Loucy (cell line): ENCODE results near the gene INPP5J.

Source experiments
- H2AFZ ChIP-seq: fragments of 200-600 bp; sonication (generic); 2 replicates; pipeline ENCODE4 v1.6.0; 2016; ENCODE audit warnings: antibody characterized with exemption, mild to moderate bottlenecking, low read length, moderate library complexity
- H3F3A ChIP-seq: fragments of 200-600 bp; 2 replicates; pipeline ENCODE4 v1.6.0; 2016; ENCODE audit warnings: antibody characterized with exemption, low read depth, mild to moderate bottlenecking
- H3K27me3 ChIP-seq: fragments of 200-600 bp; sonication (generic); 2 replicates; pipeline ENCODE4 v1.6.1; 2014; ENCODE audit warnings: low read length, mild to moderate bottlenecking; ENCODE audit not compliant: insufficient read depth, poor library complexity, severe bottlenecking
- H3K36me3 ChIP-seq: fragments of 200-600 bp; sonication (generic); 2 replicates; pipeline ENCODE4 v1.6.1; 2016; ENCODE audit warnings: low read length; ENCODE audit not compliant: insufficient read depth
- H3K4me1 ChIP-seq: fragments of 200-600 bp; sonication (generic); 2 replicates; pipeline ENCODE4 v1.5.1; 2014; ENCODE audit warnings: low read length, mild to moderate bottlenecking; ENCODE audit not compliant: insufficient read depth, poor library complexity, severe bottlenecking
- H3K4me2 ChIP-seq: fragments of 200-600 bp; sonication (generic); 2 replicates; pipeline ENCODE4 v1.6.0; 2014; ENCODE audit warnings: antibody characterized with exemption, low read length, low read depth, mild to moderate bottlenecking; ENCODE audit not compliant: poor library complexity, severe bottlenecking
- H3K4me3 ChIP-seq: fragments of 200-600 bp; sonication (generic); 2 replicates; pipeline ENCODE4 v1.5.1; 2014; ENCODE audit warnings: low read length, mild to moderate bottlenecking, mixed read lengths; ENCODE audit not compliant: poor library complexity, severe bottlenecking
- H3K79me2 ChIP-seq: fragments of 200-600 bp; sonication (generic); 2 replicates; pipeline ENCODE4 v1.6.1; 2014; ENCODE audit warnings: low read length; ENCODE audit not compliant: insufficient read depth
- H3K9ac ChIP-seq: fragments of 200-600 bp; sonication (generic); 2 replicates; pipeline ENCODE4 v1.6.0; 2014; ENCODE audit warnings: mild to moderate bottlenecking, low read depth, low read length, moderate library complexity; ENCODE audit not compliant: poor library complexity, severe bottlenecking
- H3K9me2 ChIP-seq: fragments of 200-600 bp; sonication (generic); replicated peaks from 2 replicates; pipeline ENCODE4 v1.6.1; 2016; ENCODE audit warnings: low read depth, low read length, mixed read lengths
- H3K9me3 ChIP-seq: fragments of 200-600 bp; sonication (generic); 2 replicates; pipeline ENCODE4 v1.6.1; 2014; ENCODE audit warnings: mild to moderate bottlenecking, antibody characterized with exemption, low read length, low read depth; ENCODE audit not compliant: insufficient read depth
- H4K20me1 ChIP-seq: fragments of 200-600 bp; sonication (generic); 2 replicates; pipeline ENCODE4 v1.6.0; 2014; ENCODE audit warnings: antibody characterized with exemption, low read length, mild to moderate bottlenecking; ENCODE audit not compliant: insufficient read depth, poor library complexity, severe bottlenecking
- CTCF ChIP-seq: fragments of 200-600 bp; sonication (generic); conservative IDR thresholded peaks from 2 replicates; pipeline ENCODE4 v1.5.1; 2014; ENCODE audit warnings: mild to moderate bottlenecking, antibody characterized with exemption, low read length
- EZH2phosphoT487 ChIP-seq: fragments of 200-600 bp; IDR thresholded peaks from 2 replicates; pipeline ENCODE4 v1.6.1; 2018; ENCODE audit warnings: antibody characterized with exemption, mild to moderate bottlenecking, moderate library complexity, borderline replicate concordance

Gene INPP5J

GRCh38 chr22:31103111-31103510, 19.7 kb upstream of the INPP5J start:
- no peak overlapping the region for H2AFZ ChIP-seq
- H3F3A ChIP-seq = no peaks in the 10 kb centered on the region
- H3K9me3 ChIP-seq = no peaks in the 10 kb centered on the region
- no peaks in the 10 kb centered on the region for H4K20me1 ChIP-seq
- H3K79me2 ChIP-seq = no peaks in the 10 kb centered on the region
- no peaks in the 10 kb centered on the region for H3K27me3 ChIP-seq
- peaks cover 14% of the 10 kb centered on the region; the same call in 1 of the 2 replicates for H3K36me3 ChIP-seq
- H3K9me2 ChIP-seq = no peaks in the 10 kb centered on the region
- no peak for TF ChIP-seq CTCF
- no peak overlapping the region for H3K4me3 ChIP-seq
- H3K4me2 ChIP-seq = no peak overlapping the region
- peaks cover 3% of the 10 kb centered on the region for H3K4me1 ChIP-seq
- no peak overlapping the region for H3K9ac ChIP-seq

GRCh38 chr22:31103899-31104694, 18.7 kb upstream of the INPP5J start:
- Histone ChIP-seq H3K9me3 (no peaks in the 10 kb centered on the region), H3F3A (no peaks in the 10 kb centered on the region), H3K9me2 (no peaks in the 10 kb centered on the region), H3K4me1 (peaks cover 3% of the 10 kb centered on the region), H3K4me3 (no peak overlapping the region), H3K27me3 (no peaks in the 10 kb centered on the region), H2AFZ (no peak overlapping the region), H3K9ac (no peak overlapping the region), H3K79me2 (no peaks in the 10 kb centered on the region), H3K36me3 (peaks cover 11% of the 10 kb centered on the region; the same call in 1 of the 2 replicates), H4K20me1 (no peaks in the 10 kb centered on the region), H3K4me2 (no peak overlapping the region)
- TF ChIP-seq EZH2phosphoT487 (no peak), CTCF (no peak)

GRCh38 chr22:31104869-31105268, 17.9 kb upstream of the INPP5J start:
- H3K4me2 ChIP-seq = no peak overlapping the region
- H3F3A ChIP-seq = no peaks in the 10 kb centered on the region
- no peaks in the 10 kb centered on the region for H3K79me2 ChIP-seq
- no peak overlapping the region for H3K4me3 ChIP-seq
- peaks cover 3% of the 10 kb centered on the region; the same call in 1 of the 2 replicates for H3K36me3 ChIP-seq
- H4K20me1 ChIP-seq = no peaks in the 10 kb centered on the region
- TF ChIP-seq CTCF = no peak
- no peak for TF ChIP-seq EZH2phosphoT487
- no peaks in the 10 kb centered on the region for H3K9me2 ChIP-seq
- H3K4me1 ChIP-seq = peaks cover 3% of the 10 kb centered on the region
- no peaks in the 10 kb centered on the region for H3K27me3 ChIP-seq
- H3K9me3 ChIP-seq = no peaks in the 10 kb centered on the region
- H2AFZ ChIP-seq = no peak overlapping the region
- H3K9ac ChIP-seq = no peak overlapping the region
